GM06990 (cell line): Measurements from ENCODE around the gene PYGO1.

Experiments used
- DNase-seq: peaks from one replicate; pipeline ENCODE4 v3.0.0-alpha.2; 2011; ENCODE audit not compliant: insufficient read length; ENCODE audit errors: extremely low read depth
- H3K27me3 ChIP-seq: replicated peaks from 2 replicates; pipeline ENCODE4 v1.6.0; 2011; ENCODE audit warnings: low read length; ENCODE audit not compliant: control insufficient read depth, insufficient read depth
- H3K36me3 ChIP-seq: 2 replicates; pipeline ENCODE4 v1.5.1; 2011; ENCODE audit warnings: low read length; ENCODE audit not compliant: control insufficient read depth, insufficient read depth
- H3K4me3 ChIP-seq: replicated peaks from 2 replicates; pipeline ENCODE4 v1.5.1; 2011; ENCODE audit warnings: low read depth, mild to moderate bottlenecking, control low read depth, low read length
- CTCF ChIP-seq: IDR thresholded peaks from 2 replicates; pipeline ENCODE4 v1.5.1; 2011; ENCODE audit warnings: low read length, control low read depth, mild to moderate bottlenecking, inconsistent platforms; ENCODE audit not compliant: insufficient read depth, poor library complexity, severe bottlenecking

Gene PYGO1

DNA sequence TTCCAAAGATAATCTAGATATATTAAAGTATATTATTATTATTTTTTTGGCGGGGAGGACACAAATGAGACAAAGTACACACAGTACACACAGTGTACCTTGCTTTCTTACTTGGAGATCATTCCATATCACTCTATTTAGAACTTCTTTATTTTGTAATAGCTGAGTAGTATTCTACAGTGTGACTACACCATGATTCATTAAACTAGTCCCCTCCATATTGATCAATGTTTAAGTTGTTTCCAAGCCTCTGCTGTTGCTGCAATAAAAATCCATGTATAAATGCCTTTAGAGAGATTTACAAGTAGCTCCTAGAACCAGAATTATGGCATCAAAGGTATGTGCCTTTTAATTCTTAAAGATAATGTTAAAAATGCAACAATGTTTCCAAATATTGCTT is 38.8 kb downstream of the PYGO1 start:
- no peaks in the 10 kb centered on the region for H3K36me3 ChIP-seq
- no peaks in the 10 kb centered on the region for H3K27me3 ChIP-seq
- TF ChIP-seq CTCF, result no peak
- H3K4me3 ChIP-seq, result no peak overlapping the region
- no peak for DNase-seq

GRCh38 chr15:55546718-55547117 is 41.4 kb downstream of the PYGO1 start:
- DNase-seq, result no peak
- Histone ChIP-seq H3K4me3 (no peak overlapping the region), H3K27me3 (no peaks in the 10 kb centered on the region), H3K36me3 (no peaks in the 10 kb centered on the region)
- no peak for TF ChIP-seq CTCF

- no peak overlapping the region for H3K4me3 ChIP-seq
- H3K36me3 ChIP-seq, result no peaks in the 10 kb centered on the region
- TF ChIP-seq CTCF, result no peak
- DNase-seq, result no peak
- no peaks in the 10 kb centered on the region for H3K27me3 ChIP-seq
Observed at GRCh38 chr15:55535436-55535835, 52.7 kb downstream of the PYGO1 start.

- no peak for DNase-seq
Observed at GRCh38 chr15:55532944-55533343, 55.2 kb downstream of the PYGO1 start.

DNA sequence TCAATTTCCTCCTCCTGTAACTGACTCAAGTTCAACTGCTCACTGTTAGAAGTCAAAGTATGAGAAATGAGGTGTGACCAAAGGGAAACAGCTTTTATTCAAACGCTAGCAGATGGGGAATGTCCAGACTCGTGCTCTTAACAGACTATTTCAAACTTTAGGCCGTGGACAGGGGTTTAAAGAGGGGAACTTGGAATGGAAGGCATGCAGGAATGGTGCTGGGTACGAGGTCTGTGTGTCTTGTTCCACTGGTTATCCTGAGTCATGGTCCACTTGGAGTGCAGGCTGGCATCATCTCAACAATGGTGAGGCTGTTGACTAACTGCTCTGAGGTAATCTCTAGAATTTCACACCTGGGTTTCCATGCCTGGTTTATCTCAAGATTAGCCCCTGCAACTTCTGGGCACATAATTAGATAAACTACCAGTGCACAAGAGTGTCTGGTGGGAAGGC is 57.3 kb downstream of the PYGO1 start:
- no peaks in the 10 kb centered on the region for H3K27me3 ChIP-seq
- DNase-seq, result no peak
- no peak for TF ChIP-seq CTCF
- no peaks in the 10 kb centered on the region for H3K36me3 ChIP-seq
- H3K4me3 ChIP-seq, result no peak overlapping the region

More at GRCh38 chr15:55532944-55533343, 55.2 kb downstream of the PYGO1 start:
- Histone ChIP-seq H3K27me3 (no peaks in the 10 kb centered on the region), H3K4me3 (no peak overlapping the region), H3K36me3 (no peaks in the 10 kb centered on the region)
- TF ChIP-seq CTCF, result no peak

DNA sequence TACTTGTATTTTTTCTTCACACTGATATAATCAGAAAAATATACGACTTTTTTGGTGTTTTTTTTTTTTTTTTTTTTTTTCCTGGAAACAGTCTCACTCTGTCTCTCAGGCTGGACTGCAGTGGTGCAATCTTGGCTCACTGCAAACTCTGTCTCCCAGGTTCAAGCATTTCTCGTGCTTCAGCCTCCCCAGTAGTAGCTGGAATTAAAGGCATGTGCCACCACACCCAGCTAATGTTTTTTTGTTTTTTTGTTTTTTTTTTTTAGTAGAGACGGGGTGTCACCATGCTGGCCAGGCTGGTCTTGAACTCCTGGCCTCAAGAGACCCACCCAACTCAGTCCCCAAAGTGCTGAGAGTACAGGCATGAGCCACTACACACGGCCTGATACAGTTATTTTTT is 59.3 kb downstream of the PYGO1 start:
- no peaks in the 10 kb centered on the region for H3K27me3 ChIP-seq
- H3K36me3 ChIP-seq, result no peaks in the 10 kb centered on the region
- TF ChIP-seq CTCF, result no peak
- no peak for DNase-seq
- H3K4me3 ChIP-seq, result no peak overlapping the region
